Adrenal gland (tissue), 12 donors: Measurements from ENCODE around the gene ANK3. TPM values are rescaled to one million over a fixed set of nuclear protein-coding genes. Genes with fewer than 3 reads are reported as not detected.

ENCODE experiments used
- DNase-seq, 7 donors: peaks; one replicate each; pipeline ENCODE4 v3.0.0-alpha.2; 2019 to 2020
- H3K27ac ChIP-seq, 5 donors: fragments of 200-600 bp; sonication (generic) in 4 of 5; 1 replicate in 3 of 5; 2 replicates in 2 of 5; pipeline versions ENCODE4 v1.5.1 to v1.8.0; 2016 to 2020; ENCODE audit warnings: mild to moderate bottlenecking in 1 of 5
- H3K27me3 ChIP-seq: fragments of 200-600 bp; 2 replicates; pipeline ENCODE4 v1.8.0; 2021
- H3K36me3 ChIP-seq, 2 donors: fragments of 200-600 bp; replicated peaks in 1 of 2; 1 replicate in 1 of 2; 2 replicates in 1 of 2; pipeline versions ENCODE4 v1.5.1 to v1.8.0; 2018 to 2022
- H3K4me1 ChIP-seq, 2 donors: fragments of 200-600 bp; replicated peaks in 1 of 2; 1 replicate in 1 of 2; 2 replicates in 1 of 2; pipeline versions ENCODE4 v1.5.1 to v1.8.0; 2018 to 2021
- H3K4me3 ChIP-seq, 4 donors: fragments of 200-600 bp; sonication (generic) in 3 of 4; one replicate each; pipeline ENCODE4 v1.5.1; 2016 to 2018
- H3K9me3 ChIP-seq, 3 donors: fragments of 200-600 bp; sonication (generic) in 1 of 3; replicated peaks in 1 of 3; 1 replicate in 2 of 3; 2 replicates in 1 of 3; pipeline versions ENCODE4 v1.5.1 to v1.8.0; 2016 to 2021
- CTCF ChIP-seq, 6 experiments: fragments of 450-650 bp in 4 of 6; fragments of 200-600 bp in 2 of 6; sonication (generic) in 1 of 6; IDR thresholded peaks; 1 replicate in 5 of 6; 2 replicates in 1 of 6; pipeline versions ENCODE4 v1.5.1 to v1.8.0; 2016 to 2021; ENCODE audit warnings: antibody characterized with exemption in 6 of 6, mild to moderate bottlenecking in 2 of 6, moderate library complexity in 1 of 6
- POLR2A ChIP-seq, 2 donors: fragments of 450-650 bp; IDR thresholded peaks; one replicate each; pipeline ENCODE4 v1.6.1; 2017; ENCODE audit warnings: antibody characterized with exemption in 2 of 2, mild to moderate bottlenecking in 2 of 2, moderate library complexity in 1 of 2
- WGBS, 4 donors: extraction: QIAGEN DNeasy Blood & Tissue Kit in 2 of 4; methylation state at CpG; one replicate each; pipeline versions ENCODE4 v1.1.5 to v1.1.7; 2013 to 2017; 5-methylcytosine and 5-hydroxymethylcytosine counted together
- intact Hi-C, 2 donors: fragments of 100-400 bp; cut with DNase I; formaldehyde crosslinking; loops; one replicate each; pipeline versions ENCODE4 v1.14.1 to v1.15.0; 2022 to 2023
- polyA plus RNA-seq, 3 donors: library from polyadenylated mRNA; stranded (reverse); fragments of 200-250 nt in 2 of 3; fragments of 350-450 nt in 1 of 3; fragmentation: Illumina TruSeq in 1 of 3; extraction: RNeasy Lipid Tissue Mini Kit (QIAGEN cat#74804) in 1 of 3; gene quantifications; one replicate each; pipeline ENCODE4 v1.2.3, GENCODE V29; 2013 to 2014
- total RNA-seq, 9 donors: library from RNA; depleted of rRNA in 4 of 9; stranded (reverse); fragments of >200 nt in 4 of 9; fragments of 120-200 nt in 1 of 9; fragmentation: NEBNext Ultra II Directional in 1 of 9; extraction: Animal tissue kit (Norgen Biotek cat#: 25700) in 1 of 9; gene quantifications; one replicate each; pipeline versions ENCODE4 v1.1.0 to v1.2.4, GENCODE V29; 2013 to 2023
- donor health status: healthy with polysubstance abuse.
- donor health status: Bipolar disorder and iron deficiency.
- donor health status: DM: yes; HTN: yes; CAD: no.
- donor health status: DM: no; HTN: no; CAD: no.
- donor health status: DM: no; HTN: no; CAD: no.
- donor health status: DM: yes; HTN: yes; CAD: no.

The ANK3 gene
- total and polyA plus RNA-seq, 12 donors, result 2.6 to 48.1 (median 15.2) TPM

- Histone ChIP-seq H3K27me3 (no peaks in the 10 kb centered on the region), H3K4me1 (no peaks in the 10 kb centered on the region), H3K9me3 (no peaks in the 10 kb centered on the region), H3K36me3 (no peaks in the 10 kb centered on the region), H3K4me3 (no peak overlapping the region), H3K27ac (no peak overlapping the region)
- no peak for TF ChIP-seq CTCF (IDR thresholded peaks at IDR 0.05)
- no peak for TF ChIP-seq POLR2A (IDR thresholded peaks at IDR 0.05)
- intact Hi-C loops, result no loop called here
- no peak for DNase-seq
- 67 to 82% (median 76%) methylated on average over 1 of the region's 1 CpG for whole genome bisulfite sequencing, 4 donors
Observed at GRCh38 chr10:60182691-60183090, 207.0 kb downstream of the ANK3 start.

- DNase-seq, result no peak
- Histone ChIP-seq H3K9me3 (no peaks in the 10 kb centered on the region), H3K4me1 (no peaks in the 10 kb centered on the region), H3K27ac (no peak overlapping the region), H3K27me3 (no peaks in the 10 kb centered on the region), H3K4me3 (no peak overlapping the region), H3K36me3 (no peaks in the 10 kb centered on the region)
- WGBS, 4 donors, result 70 to 93% (median 73%) methylated on average over 3 of the region's 3 CpGs
- TF ChIP-seq POLR2A (IDR thresholded peaks at IDR 0.05) (no peak), CTCF (IDR thresholded peaks at IDR 0.05) (no peak)
- intact Hi-C loops, result no loop called here
Observed at GRCh38 chr10:60176925-60177324, 212.8 kb downstream of the ANK3 start.

GRCh38 chr10:60175441-60175971, 214.2 kb downstream of the ANK3 start:
- WGBS, 4 donors, result 52 to 68% (median 58%) methylated on average over 4 of the region's 4 CpGs
- intact Hi-C loops, result no loop called here

GRCh38 chr10:60172363-60172990, 217.2 kb downstream of the ANK3 start:
- no peaks in the 10 kb centered on the region for H3K9me3 ChIP-seq
- no peak overlapping the region for H3K4me3 ChIP-seq
- intact Hi-C loops, result no loop called here
- no peaks in the 10 kb centered on the region for H3K36me3 ChIP-seq
- TF ChIP-seq CTCF (IDR thresholded peaks at IDR 0.05) (no peak), POLR2A (IDR thresholded peaks at IDR 0.05) (no peak)
- H3K4me1 ChIP-seq, result no peaks in the 10 kb centered on the region
- H3K27ac ChIP-seq, result no peak overlapping the region
- 83 to 89% (median 86%) methylated on average over 9 of the region's 9 CpGs for WGBS, 4 donors
- no peaks in the 10 kb centered on the region for H3K27me3 ChIP-seq
- no peak for DNase-seq

More at GRCh38 chr10:60175441-60175971, 214.2 kb downstream of the ANK3 start:
- Histone ChIP-seq H3K27me3 (no peaks in the 10 kb centered on the region), H3K9me3 (no peaks in the 10 kb centered on the region), H3K36me3 (no peaks in the 10 kb centered on the region), H3K4me3 (no peak overlapping the region), H3K4me1 (no peaks in the 10 kb centered on the region), H3K27ac (no peak overlapping the region)
- TF ChIP-seq POLR2A (IDR thresholded peaks at IDR 0.05), result no peak
- DNase-seq, result no peak
